HG02759 (cell line): ENCODE measurements around the gene IFIT3.
"Not testable (repeated sequence)": the region's sequence is repeated elsewhere in the genome, so short reads cannot be mapped to it uniquely, and the experiment has no call there.

Experiments used
- ATAC-seq: cut with Tn5 transposase; IDR thresholded peaks from one replicate; pipeline ENCODE4 v1.9.1; 2021; ENCODE audit warnings: mild to moderate bottlenecking, moderate library complexity; ENCODE audit not compliant: unreplicated experiment

Gene IFIT3

GRCh38 chr10:89327803-89328441, at the start of gene IFIT3:
IFIT3 (plus strand) TSS chr10:89327997; CDS start chr10:89328074, 77 bp downstream.
- peak; percentile 35 for ATAC-seq

- ATAC-seq, result no peak
Measured at GRCh38 chr10:89278034-89278535, 49.7 kb upstream of the IFIT3 start.

- ATAC-seq, result no peak
Measured at GRCh38 chr10:89278900-89279392, 48.9 kb upstream of the IFIT3 start.

GRCh38 chr10:89279421-89279869, 48.4 kb upstream of the IFIT3 start:
- ATAC-seq, result no peak

GRCh38 chr10:89280508-89280907, 47.3 kb upstream of the IFIT3 start:
- no peak for ATAC-seq

GRCh38 chr10:89281606-89282395, 46.0 kb upstream of the IFIT3 start:
- ATAC-seq, result no peak

- no peak for ATAC-seq
Measured at GRCh38 chr10:89283025-89283935, 44.5 kb upstream of the IFIT3 start.

- no peak for ATAC-seq
Measured at GRCh38 chr10:89283936-89284475, 43.8 kb upstream of the IFIT3 start.

GRCh38 chr10:89284711-89285110, 43.1 kb upstream of the IFIT3 start:
- ATAC-seq, result not testable (repeated sequence)

GRCh38 chr10:89285303-89285702, 42.5 kb upstream of the IFIT3 start:
- not testable (repeated sequence) for ATAC-seq

- no peak for ATAC-seq
Measured at GRCh38 chr10:89294721-89295239, 33.0 kb upstream of the IFIT3 start.

GRCh38 chr10:89295597-89295996, 32.2 kb upstream of the IFIT3 start:
- no peak for ATAC-seq

GRCh38 chr10:89296220-89296648, 31.6 kb upstream of the IFIT3 start:
- peak; percentile 50 for ATAC-seq

GRCh38 chr10:89297356-89297755, 30.4 kb upstream of the IFIT3 start:
- ATAC-seq, result no peak

GRCh38 chr10:89297791-89298190, 30.0 kb upstream of the IFIT3 start:
- no peak for ATAC-seq

GRCh38 chr10:89299031-89299430, 28.8 kb upstream of the IFIT3 start:
- no peak for ATAC-seq

- ATAC-seq, result peak; percentile 36
Measured at GRCh38 chr10:89301232-89301631, 26.6 kb upstream of the IFIT3 start.

- peak; percentile 66 for ATAC-seq
Measured at GRCh38 chr10:89301721-89302445, 25.9 kb upstream of the IFIT3 start, which contains the start of gene IFIT2. IFIT2 (plus strand) TSS chr10:89302046; CDS start chr10:89302124, 78 bp downstream.

GRCh38 chr10:89302625-89303024, 25.2 kb upstream of the IFIT3 start:
- ATAC-seq, result no peak
